ENCODE measurements around the gene PACRG.

The PACRG gene

GRCh38 chr6:163335056-163335455, 607.3 kb downstream of the PACRG start:
- Histone ChIP-seq H3K4me1 (ENCODE audit: insufficient read depth, poor library complexity, severe bottlenecking) (no peaks in the 10 kb centered on the region), H3K4me3 (ENCODE audit: severe bottlenecking) (no peak overlapping the region), H3K27me3 (ENCODE audit: insufficient read depth, poor library complexity, severe bottlenecking) (no peaks in the 10 kb centered on the region), H3K27ac (ENCODE audit: poor library complexity, severe bottlenecking) (no peak overlapping the region), H3K36me3 (ENCODE audit: low read depth) (no peaks in the 10 kb centered on the region), H3K9me3 (ENCODE audit: severe bottlenecking) (no peaks in the 10 kb centered on the region)
- ATAC-seq (ENCODE audit: low read depth) (no peak), DNase-seq (ENCODE audit: low spot score) (no peak)
- no peak for TF ChIP-seq CTCF (IDR thresholded peaks at IDR 0.05; ENCODE audit: poor library complexity, severe bottlenecking)

- DNase-seq (ENCODE audit: low spot score) (no peak), ATAC-seq (ENCODE audit: low read depth) (no peak)
- TF ChIP-seq CTCF (IDR thresholded peaks at IDR 0.05; ENCODE audit: poor library complexity, severe bottlenecking), result no peak
- Histone ChIP-seq H3K4me1 (ENCODE audit: insufficient read depth, poor library complexity, severe bottlenecking) (no peaks in the 10 kb centered on the region), H3K27ac (ENCODE audit: poor library complexity, severe bottlenecking) (no peak overlapping the region), H3K27me3 (ENCODE audit: insufficient read depth, poor library complexity, severe bottlenecking) (no peaks in the 10 kb centered on the region), H3K4me3 (ENCODE audit: severe bottlenecking) (no peak overlapping the region), H3K9me3 (ENCODE audit: severe bottlenecking) (no peaks in the 10 kb centered on the region), H3K36me3 (ENCODE audit: low read depth) (no peaks in the 10 kb centered on the region)
Measured at GRCh38 chr6:163335671-163336545, 608.1 kb downstream of the PACRG start.

- no peaks in the 10 kb centered on the region for H3K27me3 ChIP-seq (ENCODE audit: insufficient read depth, poor library complexity, severe bottlenecking)
- DNase-seq (ENCODE audit: low spot score) (no peak), ATAC-seq (ENCODE audit: low read depth) (no peak)
- no peak for TF ChIP-seq CTCF (IDR thresholded peaks at IDR 0.05; ENCODE audit: poor library complexity, severe bottlenecking)
- no peaks in the 10 kb centered on the region for H3K4me1 ChIP-seq (ENCODE audit: insufficient read depth, poor library complexity, severe bottlenecking)
- H3K4me3 ChIP-seq (ENCODE audit: severe bottlenecking), result no peak overlapping the region
- H3K36me3 ChIP-seq (ENCODE audit: low read depth), result no peaks in the 10 kb centered on the region
- no peaks in the 10 kb centered on the region for H3K9me3 ChIP-seq (ENCODE audit: severe bottlenecking)
- no peak overlapping the region for H3K27ac ChIP-seq (ENCODE audit: poor library complexity, severe bottlenecking)
Measured at GRCh38 chr6:163336961-163337360, 609.2 kb downstream of the PACRG start.

GRCh38 chr6:163337958-163338357, 610.2 kb downstream of the PACRG start:
- Histone ChIP-seq H3K36me3 (ENCODE audit: low read depth) (no peaks in the 10 kb centered on the region), H3K27ac (ENCODE audit: poor library complexity, severe bottlenecking) (no peak overlapping the region), H3K27me3 (ENCODE audit: insufficient read depth, poor library complexity, severe bottlenecking) (no peaks in the 10 kb centered on the region), H3K9me3 (ENCODE audit: severe bottlenecking) (no peaks in the 10 kb centered on the region), H3K4me1 (ENCODE audit: insufficient read depth, poor library complexity, severe bottlenecking) (no peaks in the 10 kb centered on the region), H3K4me3 (ENCODE audit: severe bottlenecking) (no peak overlapping the region)
- no peak for TF ChIP-seq CTCF (IDR thresholded peaks at IDR 0.05; ENCODE audit: poor library complexity, severe bottlenecking)
- DNase-seq (ENCODE audit: low spot score) (no peak), ATAC-seq (ENCODE audit: low read depth) (peak; percentile 58; the same call in 2 of the 3 replicates)
